ENCODE measurements around the gene ZNF200.

ZNF200 gene

DNA sequence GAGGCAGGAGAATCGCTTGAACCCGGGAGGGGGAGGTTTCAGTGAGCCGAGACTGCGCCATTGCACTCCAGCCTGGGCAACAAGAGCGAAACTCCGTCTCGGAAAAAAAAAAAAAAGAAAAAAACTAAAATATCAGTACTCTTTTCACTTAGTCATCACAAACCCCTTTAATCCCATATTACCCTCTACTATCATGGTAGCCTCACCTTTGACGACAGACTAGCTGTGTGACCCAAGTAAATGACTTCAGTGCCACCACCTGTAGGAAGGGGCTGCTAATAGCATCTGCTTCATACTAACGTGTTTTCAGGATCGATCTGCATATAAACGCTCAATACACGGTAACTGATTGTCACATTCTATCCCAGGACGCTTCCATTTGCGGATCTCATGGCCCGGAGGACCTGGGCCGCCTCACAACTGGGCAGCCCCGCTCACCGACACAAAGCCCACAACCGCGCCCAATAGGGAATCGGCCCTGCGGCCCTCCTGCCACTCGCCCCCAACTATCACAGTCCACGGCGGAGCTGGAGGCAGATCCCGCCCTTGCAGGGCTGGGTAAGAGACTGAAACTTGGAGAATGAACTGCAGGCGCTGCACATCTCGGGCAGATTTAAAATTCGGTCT is 47.3 kb upstream of the ZNF200 start:
- no peaks in the 10 kb centered on the region for H3K27me3 ChIP-seq (ENCODE audit: insufficient read depth, low read length)
- H3K23ac ChIP-seq (ENCODE audit: low read length): no peak overlapping the region
- peak overlapping the region; percentile 90 for H2AFZ ChIP-seq (ENCODE audit: insufficient read depth, low read length, poor library complexity)
- H3K4me3 ChIP-seq (ENCODE audit: low read depth, low read length): peak overlapping the region; percentile 71
- peak overlapping the region; percentile 76 for H3K4me2 ChIP-seq (ENCODE audit: low read length)
- no peak overlapping the region for H2AK5ac ChIP-seq (ENCODE audit: low read length)
- peak overlapping the region; percentile 59 for H4K91ac ChIP-seq (ENCODE audit: low read depth, low read length)
- H3K4ac ChIP-seq (ENCODE audit: low read depth, low read length): peak overlapping the region; percentile 24
- H3K27ac ChIP-seq (ENCODE audit: low read depth, low read length): peak overlapping the region; percentile 90
- peaks cover 14% of the 10 kb centered on the region for H3K79me1 ChIP-seq (ENCODE audit: low read length)
- peak overlapping the region; percentile 81 for H4K8ac ChIP-seq (ENCODE audit: low read depth, low read length)
- peaks cover 13 to 15% of the 10 kb centered on the region in 2 experiments for H3K36me3 ChIP-seq (ENCODE audit: control insufficient read depth in 1 of 2, insufficient read depth in 2 of 2, low read length in 2 of 2)
- no CpG with 5 or more reads among the region's 29 CpGs for WGBS (ENCODE audit: extremely low coverage, insufficient coverage, insufficient read length)
- peaks cover 3% of the 10 kb centered on the region for H3K9me3 ChIP-seq (ENCODE audit: insufficient read depth, low read depth, low read length)
- H3K9ac ChIP-seq (ENCODE audit: low read length): peak overlapping the region; percentile 49
- H3K14ac ChIP-seq (ENCODE audit: low read length): peak overlapping the region; percentile 65
- H4K12ac ChIP-seq (ENCODE audit: low read depth, low read length): peak overlapping the region; percentile 70
- H3K79me2 ChIP-seq (ENCODE audit: control insufficient read depth, insufficient read depth, low read length, poor library complexity): peaks cover 14% of the 10 kb centered on the region
- peak overlapping the region; percentile 54 for H3K18ac ChIP-seq (ENCODE audit: low read length)
- H2BK12ac ChIP-seq (ENCODE audit: low read length): no peak overlapping the region
- H2BK120ac ChIP-seq (ENCODE audit: insufficient read depth, low read length, poor library complexity): peak overlapping the region; percentile 10
- peak overlapping the region; percentile 7 for H2BK5ac ChIP-seq (ENCODE audit: low read depth, low read length, poor library complexity)
- H3K4me1 ChIP-seq (ENCODE audit: control insufficient read depth in 1 of 2, insufficient read depth in 2 of 2, low read length in 2 of 2): peaks cover 13 to 17% of the 10 kb centered on the region in 2 experiments
- DNase-seq: peak in 1 of 2 donors; percentile 8

DNA sequence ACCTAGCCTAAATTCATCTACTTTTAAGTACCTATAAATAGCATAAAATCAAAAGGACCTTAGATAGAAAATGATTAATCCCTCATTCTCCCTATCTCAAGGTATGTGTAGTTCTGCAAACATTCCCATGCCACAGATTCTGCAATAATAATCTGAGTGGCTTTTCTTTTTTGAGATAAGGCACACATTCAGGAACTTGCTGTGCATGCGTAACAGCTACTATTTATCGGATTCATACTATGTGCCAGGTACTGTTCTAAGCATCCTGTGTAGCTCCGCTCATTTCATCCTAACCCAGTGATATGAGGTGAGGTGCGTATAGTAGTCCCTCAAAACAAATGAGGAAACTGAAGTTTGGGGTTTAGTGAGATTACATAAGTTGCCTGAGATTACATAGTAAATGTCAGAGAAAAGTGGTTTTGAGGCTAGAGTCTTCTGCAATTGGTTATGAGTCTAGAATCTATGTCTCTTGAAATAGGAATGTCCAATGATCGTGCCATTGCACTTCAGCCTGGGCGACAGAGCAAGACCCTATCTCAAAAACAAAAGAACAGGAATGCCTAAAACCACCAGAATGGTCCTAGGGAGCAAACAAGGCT is 46.4 kb upstream of the ZNF200 start:
- H3K9ac ChIP-seq (ENCODE audit: low read length): no peak overlapping the region
- no peaks in the 10 kb centered on the region for H3K27me3 ChIP-seq (ENCODE audit: insufficient read depth, low read length)
- peaks cover 14% of the 10 kb centered on the region for H3K79me2 ChIP-seq (ENCODE audit: control insufficient read depth, insufficient read depth, low read length, poor library complexity)
- H4K8ac ChIP-seq (ENCODE audit: low read depth, low read length): no peak overlapping the region
- H2AFZ ChIP-seq (ENCODE audit: insufficient read depth, low read length, poor library complexity): no peak overlapping the region
- peaks cover 14% of the 10 kb centered on the region for H3K79me1 ChIP-seq (ENCODE audit: low read length)
- H3K4me2 ChIP-seq (ENCODE audit: low read length): no peak overlapping the region
- peaks cover 3% of the 10 kb centered on the region for H3K9me3 ChIP-seq (ENCODE audit: insufficient read depth, low read depth, low read length)
- peaks cover 9 to 11% of the 10 kb centered on the region in 2 experiments for H3K36me3 ChIP-seq (ENCODE audit: control insufficient read depth in 1 of 2, insufficient read depth in 2 of 2, low read length in 2 of 2)
- H3K4ac ChIP-seq (ENCODE audit: low read depth, low read length): no peak overlapping the region
- no peak overlapping the region for H2BK5ac ChIP-seq (ENCODE audit: low read depth, low read length, poor library complexity)
- H3K4me1 ChIP-seq (ENCODE audit: control insufficient read depth in 1 of 2, insufficient read depth in 2 of 2, low read length in 2 of 2): peaks cover 13 to 17% of the 10 kb centered on the region in 2 experiments
- no peak overlapping the region for H4K12ac ChIP-seq (ENCODE audit: low read depth, low read length)
- H4K91ac ChIP-seq (ENCODE audit: low read depth, low read length): no peak overlapping the region
- H3K27ac ChIP-seq (ENCODE audit: low read depth, low read length): no peak overlapping the region
- H2BK12ac ChIP-seq (ENCODE audit: low read length): no peak overlapping the region
- no peak overlapping the region for H2BK120ac ChIP-seq (ENCODE audit: insufficient read depth, low read length, poor library complexity)
- H3K4me3 ChIP-seq (ENCODE audit: low read depth, low read length): no peak overlapping the region
- no peak overlapping the region for H3K23ac ChIP-seq (ENCODE audit: low read length)
- WGBS (ENCODE audit: extremely low coverage, insufficient coverage, insufficient read length): no CpG with 5 or more reads among the region's 6 CpGs
- no peak for DNase-seq
- no peak overlapping the region for H3K18ac ChIP-seq (ENCODE audit: low read length)
- no peak overlapping the region for H3K14ac ChIP-seq (ENCODE audit: low read length)
- H2AK5ac ChIP-seq (ENCODE audit: low read length): no peak overlapping the region

DNA sequence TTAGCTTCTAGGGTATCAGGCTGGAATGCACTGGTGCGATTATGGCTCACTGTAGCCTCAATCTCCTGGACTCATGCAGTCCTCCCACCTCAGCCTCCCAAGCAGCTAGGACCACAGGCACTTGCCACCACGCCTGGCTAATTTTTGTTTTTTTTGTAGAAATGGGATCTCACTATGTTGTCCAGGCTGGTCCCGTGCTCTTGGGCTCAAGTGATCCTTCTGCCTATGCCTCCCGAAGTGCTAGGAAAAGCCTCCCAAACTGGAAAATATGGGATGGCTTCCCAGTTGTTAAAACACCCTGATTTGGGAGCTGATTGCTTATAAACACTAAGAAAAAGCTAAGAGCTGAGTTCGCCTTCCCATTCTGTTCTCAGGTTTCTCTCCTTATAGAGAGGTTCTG is 41.7 kb upstream of the ZNF200 start:
- Histone ChIP-seq H3K18ac (ENCODE audit: low read length) (no peak overlapping the region), H3K4ac (ENCODE audit: low read depth, low read length) (no peak overlapping the region), H2AK5ac (ENCODE audit: low read length) (no peak overlapping the region), H3K27me3 (ENCODE audit: insufficient read depth, low read length) (no peaks in the 10 kb centered on the region), H2BK120ac (ENCODE audit: insufficient read depth, low read length, poor library complexity) (no peak overlapping the region), H3K79me2 (ENCODE audit: control insufficient read depth, insufficient read depth, low read length, poor library complexity) (no peaks in the 10 kb centered on the region), H3K9ac (ENCODE audit: low read length) (no peak overlapping the region), H2BK5ac (ENCODE audit: low read depth, low read length, poor library complexity) (no peak overlapping the region), H4K91ac (ENCODE audit: low read depth, low read length) (no peak overlapping the region), H4K8ac (ENCODE audit: low read depth, low read length) (no peak overlapping the region), H3K4me3 (ENCODE audit: low read depth, low read length) (no peak overlapping the region), H4K12ac (ENCODE audit: low read depth, low read length) (no peak overlapping the region), H3K9me3 (ENCODE audit: insufficient read depth, low read depth, low read length) (peaks cover 4% of the 10 kb centered on the region), H3K4me1 (ENCODE audit: control insufficient read depth in 1 of 2, insufficient read depth in 2 of 2, low read length in 2 of 2) (no peaks in the 10 kb centered on the region), H2BK12ac (ENCODE audit: low read length) (no peak overlapping the region), H2AFZ (ENCODE audit: insufficient read depth, low read length, poor library complexity) (no peak overlapping the region), H3K4me2 (ENCODE audit: low read length) (no peak overlapping the region), H3K36me3 (ENCODE audit: control insufficient read depth in 1 of 2, insufficient read depth in 2 of 2, low read length in 2 of 2) (no peaks in the 10 kb centered on the region), H3K23ac (ENCODE audit: low read length) (no peak overlapping the region), H3K14ac (ENCODE audit: low read length) (no peak overlapping the region), H3K27ac (ENCODE audit: low read depth, low read length) (no peak overlapping the region), H3K79me1 (ENCODE audit: low read length) (no peaks in the 10 kb centered on the region)
- DNase-seq: no peak
- WGBS (ENCODE audit: extremely low coverage, insufficient coverage, insufficient read length): no CpG with 5 or more reads among the region's 5 CpGs

- Histone ChIP-seq H3K9me3 (ENCODE audit: insufficient read depth, low read depth, low read length) (peaks cover 7% of the 10 kb centered on the region), H4K91ac (ENCODE audit: low read depth, low read length) (no peak overlapping the region), H3K27ac (ENCODE audit: low read depth, low read length) (no peak overlapping the region), H3K18ac (ENCODE audit: low read length) (no peak overlapping the region), H4K12ac (ENCODE audit: low read depth, low read length) (no peak overlapping the region), H3K9ac (ENCODE audit: low read length) (no peak overlapping the region), H3K4me1 (ENCODE audit: control insufficient read depth in 1 of 2, insufficient read depth in 2 of 2, low read length in 2 of 2) (no peaks in the 10 kb centered on the region), H2BK120ac (ENCODE audit: insufficient read depth, low read length, poor library complexity) (no peak overlapping the region), H3K27me3 (ENCODE audit: insufficient read depth, low read length) (no peaks in the 10 kb centered on the region), H2AK5ac (ENCODE audit: low read length) (no peak overlapping the region), H3K4ac (ENCODE audit: low read depth, low read length) (no peak overlapping the region), H2BK5ac (ENCODE audit: low read depth, low read length, poor library complexity) (no peak overlapping the region), H2BK12ac (ENCODE audit: low read length) (no peak overlapping the region), H3K4me2 (ENCODE audit: low read length) (peak overlapping the region; percentile 27), H3K36me3 (ENCODE audit: control insufficient read depth in 1 of 2, insufficient read depth in 2 of 2, low read length in 2 of 2) (no peaks in the 10 kb centered on the region), H3K79me2 (ENCODE audit: control insufficient read depth, insufficient read depth, low read length, poor library complexity) (no peaks in the 10 kb centered on the region), H4K8ac (ENCODE audit: low read depth, low read length) (no peak overlapping the region), H3K23ac (ENCODE audit: low read length) (no peak overlapping the region), H2AFZ (ENCODE audit: insufficient read depth, low read length, poor library complexity) (no peak overlapping the region), H3K4me3 (ENCODE audit: low read depth, low read length) (no peak overlapping the region), H3K14ac (ENCODE audit: low read length) (no peak overlapping the region), H3K79me1 (ENCODE audit: low read length) (no peaks in the 10 kb centered on the region)
- DNase-seq: no peak
These were observed 40.0 kb upstream of the ZNF200 start for GRCh38 chr16:3274947-3275346.

All from trophoblast cell (in vitro differentiated cells and primary cell).